ENCODE results near the gene WDR73. TPM values are rescaled to one million over a fixed set of nuclear protein-coding genes. Genes with fewer than 3 reads are reported as not detected.
A peak's percentile ranks its signal among the peaks of the same experiment; 100 is the strongest.

The WDR73 gene
- total RNA-seq, 1 donor from 2014 or later = 51.8 TPM

DNA sequence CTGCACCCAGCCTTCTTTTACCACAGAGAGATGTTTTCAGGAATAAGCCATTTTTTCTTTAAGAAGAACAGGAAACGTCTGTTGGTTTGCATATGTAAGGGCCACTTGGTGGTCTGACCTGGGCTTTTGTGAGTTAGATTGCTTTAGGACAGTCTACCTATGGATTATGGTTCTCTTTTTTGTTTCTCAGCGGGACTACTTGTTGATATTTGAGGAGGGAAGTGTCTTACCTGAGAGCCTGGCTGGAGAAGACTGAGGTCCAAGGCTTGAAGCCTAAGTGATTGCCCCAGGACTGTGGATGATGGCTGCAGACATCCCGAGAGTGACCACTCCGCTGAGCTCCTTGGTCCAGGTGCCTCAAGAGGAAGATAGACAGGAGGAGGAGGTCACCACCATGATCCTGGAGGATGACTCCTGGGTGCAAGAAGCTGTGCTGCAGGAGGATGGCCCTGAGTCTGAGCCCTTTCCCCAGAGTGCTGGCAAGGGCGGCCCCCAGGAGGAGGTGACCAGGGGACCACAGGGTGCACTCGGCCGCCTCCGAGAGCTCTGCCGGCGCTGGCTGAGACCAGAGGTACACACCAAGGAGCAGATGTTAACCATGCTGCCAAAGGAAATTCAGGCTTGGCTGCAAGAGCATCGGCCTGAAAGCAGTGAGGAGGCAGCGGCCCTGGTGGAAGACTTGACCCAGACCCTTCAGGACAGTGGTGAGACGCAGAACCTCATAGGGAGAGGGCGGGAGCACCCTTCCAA lies 50.3 kb downstream of the WDR73 start:
- TF ChIP-seq, protein P1, sequence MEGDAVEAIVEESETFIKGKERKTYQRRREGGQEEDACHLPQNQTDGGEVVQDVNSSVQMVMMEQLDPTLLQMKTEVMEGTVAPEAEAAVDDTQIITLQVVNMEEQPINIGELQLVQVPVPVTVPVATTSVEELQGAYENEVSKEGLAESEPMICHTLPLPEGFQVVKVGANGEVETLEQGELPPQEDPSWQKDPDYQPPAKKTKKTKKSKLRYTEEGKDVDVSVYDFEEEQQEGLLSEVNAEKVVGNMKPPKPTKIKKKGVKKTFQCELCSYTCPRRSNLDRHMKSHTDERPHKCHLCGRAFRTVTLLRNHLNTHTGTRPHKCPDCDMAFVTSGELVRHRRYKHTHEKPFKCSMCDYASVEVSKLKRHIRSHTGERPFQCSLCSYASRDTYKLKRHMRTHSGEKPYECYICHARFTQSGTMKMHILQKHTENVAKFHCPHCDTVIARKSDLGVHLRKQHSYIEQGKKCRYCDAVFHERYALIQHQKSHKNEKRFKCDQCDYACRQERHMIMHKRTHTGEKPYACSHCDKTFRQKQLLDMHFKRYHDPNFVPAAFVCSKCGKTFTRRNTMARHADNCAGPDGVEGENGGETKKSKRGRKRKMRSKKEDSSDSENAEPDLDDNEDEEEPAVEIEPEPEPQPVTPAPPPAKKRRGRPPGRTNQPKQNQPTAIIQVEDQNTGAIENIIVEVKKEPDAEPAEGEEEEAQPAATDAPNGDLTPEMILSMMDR (conservative IDR thresholded peaks at IDR 0.05) = no peak
- Mint-ChIP-seq H3K9me3 (no peaks in the 10 kb centered on the region), H3K4me1 (ENCODE audit: unreplicated experiment) (peaks cover 36% of the 10 kb centered on the region), H3K36me3 (peaks cover 42% of the 10 kb centered on the region), H3K27me3 (no peaks in the 10 kb centered on the region), H3K4me3 (peak overlapping the region; percentile 61), H3K27ac (peak overlapping the region; percentile 80)
- no peak for DNase-seq (ENCODE audit: extremely low spot score, unreplicated experiment)

DNA sequence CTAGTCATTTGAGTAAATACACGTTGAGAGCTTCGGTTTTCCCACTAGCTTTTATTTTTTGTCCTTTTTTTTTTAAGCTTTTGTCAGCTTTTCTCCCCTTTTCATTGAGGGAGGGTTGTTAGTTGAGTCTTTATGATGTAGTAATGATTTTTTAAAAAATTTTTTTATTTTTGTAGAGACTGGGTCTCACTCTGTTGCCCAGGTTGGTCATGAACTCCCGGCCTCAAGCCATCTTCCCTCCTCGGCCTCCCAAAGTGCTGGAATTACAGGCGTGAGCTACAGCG lies 52.6 kb downstream of the WDR73 start:
- peaks cover 3% of the 10 kb centered on the region for H3K27me3 Mint-ChIP-seq
- TF ChIP-seq, protein P1 (conservative IDR thresholded peaks at IDR 0.05) = no peak
- no peaks in the 10 kb centered on the region for H3K9me3 Mint-ChIP-seq
- peaks cover 24% of the 10 kb centered on the region for H3K36me3 Mint-ChIP-seq
- peak overlapping the region; percentile 88 for H3K27ac Mint-ChIP-seq
- H3K4me1 Mint-ChIP-seq (ENCODE audit: unreplicated experiment) = peaks cover 28% of the 10 kb centered on the region
- DNase-seq (ENCODE audit: extremely low spot score, unreplicated experiment) = no peak
- H3K4me3 Mint-ChIP-seq = peak overlapping the region; percentile 95

DNA sequence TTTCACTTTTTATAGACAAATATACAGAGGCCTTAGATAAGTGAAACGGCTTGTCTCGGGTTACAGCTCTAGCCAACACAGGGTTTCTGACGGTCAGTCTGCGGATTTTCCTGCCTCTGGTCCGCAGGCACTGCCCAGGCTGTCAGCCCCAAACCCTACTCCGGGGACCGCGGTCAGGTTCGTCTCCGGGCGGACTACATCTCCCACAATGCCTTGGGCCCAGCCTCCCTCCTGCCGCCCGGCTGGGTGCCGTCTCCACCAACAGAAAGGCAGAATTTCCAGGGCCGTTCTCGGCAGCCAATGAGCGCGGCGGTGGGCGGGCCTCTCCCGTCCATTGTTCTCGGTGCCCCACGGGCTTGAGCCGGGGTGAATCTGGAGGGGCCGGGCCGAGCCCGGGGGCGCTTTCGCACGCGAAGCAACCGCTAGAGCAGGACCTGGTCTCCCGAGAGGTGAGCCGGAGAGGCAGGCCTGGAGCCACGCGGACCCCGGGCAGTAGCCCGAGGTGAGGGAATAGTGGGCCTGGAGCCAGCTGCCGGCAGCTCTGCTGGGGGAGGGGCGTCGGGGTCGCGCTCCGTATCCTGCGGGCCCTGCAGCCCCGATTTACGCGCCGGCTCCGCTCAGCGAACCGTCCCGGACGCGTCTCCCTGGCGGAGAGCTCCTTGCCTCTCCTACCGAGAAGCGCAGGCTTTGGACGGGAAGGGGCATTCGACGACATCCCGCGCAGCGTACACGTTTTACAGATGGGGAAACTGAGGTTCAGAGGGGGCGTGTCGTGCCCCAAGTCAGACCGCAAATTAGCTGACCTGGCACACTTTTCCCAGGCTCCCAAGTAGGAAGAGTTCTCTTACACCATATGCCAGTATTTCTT lies 53.2 kb downstream of the WDR73 start, which contains the start of gene ZSCAN2:
Gene ZSCAN2, plus strand, starts transcription at position 323 of the 868 bp plus-strand sequence. CDS start 2,919 bp downstream, outside the sequence.
- peak; percentile 97 for DNase-seq (ENCODE audit: extremely low spot score, unreplicated experiment)
- TF ChIP-seq, protein P1 (conservative IDR thresholded peaks at IDR 0.05) = no peak
- H3K9me3 Mint-ChIP-seq = no peaks in the 10 kb centered on the region
- H3K27me3 Mint-ChIP-seq = peaks cover 3% of the 10 kb centered on the region
- H3K36me3 Mint-ChIP-seq = peaks cover 21% of the 10 kb centered on the region
- H3K4me1 Mint-ChIP-seq (ENCODE audit: unreplicated experiment) = peaks cover 23% of the 10 kb centered on the region
- H3K27ac Mint-ChIP-seq = peak within 1 kb of the TSS; percentile 88
- H3K4me3 Mint-ChIP-seq = peak within 1 kb of the TSS; percentile 95

DNA sequence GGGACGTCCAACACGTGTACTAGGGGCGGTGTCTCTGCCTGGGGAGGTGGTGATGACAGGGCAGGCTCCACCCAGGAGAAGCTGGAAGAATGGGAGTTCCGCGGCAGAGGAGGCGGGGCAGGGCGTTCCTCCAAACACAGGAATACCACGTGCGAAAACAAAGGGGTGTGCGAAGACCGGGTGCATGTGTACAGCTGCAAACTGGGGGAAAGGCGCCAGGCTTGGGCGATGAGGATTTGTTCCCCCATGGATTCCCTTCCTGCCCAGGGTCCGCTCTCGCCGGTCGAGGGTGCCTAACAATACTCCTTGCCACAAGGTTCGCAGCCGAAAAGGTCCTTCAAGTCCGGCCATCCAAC lies 53.8 kb downstream of the WDR73 start:
- Mint-ChIP-seq H3K36me3 (peaks cover 17% of the 10 kb centered on the region), H3K27me3 (peaks cover 3% of the 10 kb centered on the region), H3K4me1 (ENCODE audit: unreplicated experiment) (peaks cover 17% of the 10 kb centered on the region), H3K9me3 (no peaks in the 10 kb centered on the region), H3K27ac (peak overlapping the region; percentile 88), H3K4me3 (peak overlapping the region; percentile 95)
- peak; percentile 77 for DNase-seq (ENCODE audit: extremely low spot score, unreplicated experiment)
- TF ChIP-seq, protein P1 (conservative IDR thresholded peaks at IDR 0.05) = no peak

DNA sequence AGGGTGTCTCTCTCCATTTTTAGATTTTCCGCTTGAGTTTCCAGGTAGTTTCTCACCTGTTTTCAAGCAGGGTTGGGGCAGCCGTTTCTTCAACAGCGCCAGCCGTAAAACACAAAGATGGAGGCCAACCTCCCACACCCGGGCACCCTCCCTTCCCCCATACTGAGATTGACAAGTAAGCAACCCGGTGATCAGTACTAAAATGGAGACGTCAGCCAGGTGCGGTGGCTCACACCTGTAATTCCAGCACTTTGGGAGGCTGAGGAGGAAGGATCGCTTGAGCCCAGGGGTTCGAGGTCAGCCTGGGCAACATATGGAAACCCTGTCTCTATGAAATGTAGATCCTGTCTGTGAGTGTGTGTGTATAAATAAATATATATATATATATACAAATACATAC lies 54.2 kb downstream of the WDR73 start:
- DNase-seq (ENCODE audit: extremely low spot score, unreplicated experiment) = no peak
- Mint-ChIP-seq H3K36me3 (peaks cover 13% of the 10 kb centered on the region), H3K4me3 (peak overlapping the region; percentile 95)

More for the DNA sequence above, 54.2 kb downstream of the WDR73 start:
- Mint-ChIP-seq H3K27me3 (peaks cover 3% of the 10 kb centered on the region), H3K4me1 (ENCODE audit: unreplicated experiment) (peaks cover 14% of the 10 kb centered on the region), H3K27ac (peak overlapping the region; percentile 88), H3K9me3 (no peaks in the 10 kb centered on the region)
- TF ChIP-seq, protein P1 (conservative IDR thresholded peaks at IDR 0.05) = no peak
